ENCODE data around the gene CLMN.

DNA sequence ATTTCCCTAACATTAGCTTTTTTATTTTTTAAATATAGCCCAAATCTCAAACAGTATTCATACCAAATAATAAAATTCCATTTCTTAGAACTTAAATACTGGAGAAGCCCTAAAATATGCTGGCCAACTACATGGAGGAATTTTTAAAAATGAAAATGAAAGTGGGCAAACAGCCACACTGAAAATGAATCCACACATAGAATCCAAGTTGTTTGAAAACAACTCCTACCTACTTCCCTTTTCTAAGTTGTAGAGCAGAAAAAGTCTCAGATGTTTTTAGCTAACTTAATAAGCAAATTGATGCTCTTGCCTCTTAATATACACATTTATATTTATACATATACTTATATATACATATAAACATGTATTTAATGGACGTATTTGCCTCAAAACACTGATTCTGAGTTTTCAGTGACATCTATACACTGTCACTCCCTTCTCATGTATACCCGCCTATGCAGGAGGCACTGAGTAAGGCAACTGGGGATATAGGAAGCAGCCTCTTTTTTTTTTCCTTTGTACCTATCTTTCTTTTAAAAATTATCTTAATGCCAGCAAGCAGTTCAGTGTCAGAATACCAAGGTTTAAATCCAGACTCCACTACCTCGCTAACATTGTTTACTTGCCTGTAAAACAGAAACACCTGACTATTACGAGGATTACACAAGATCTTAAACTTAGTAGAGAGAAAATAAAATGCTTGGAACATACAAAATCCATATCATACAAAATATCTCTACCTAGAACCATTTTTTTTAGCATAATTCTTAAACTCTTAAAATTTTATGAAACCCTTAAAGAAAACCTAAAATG is 175.7 kb downstream of the CLMN start:
- TF ChIP-seq TAF1 (IDR thresholded peaks at IDR 0.05; ENCODE audit: control insufficient read depth, extremely low read depth, insufficient read depth, low read length, severe bottlenecking) (no peak), NFATC3 (IDR thresholded peaks at IDR 0.05) (no peak), TBL1XR1 (IDR thresholded peaks at IDR 0.05; ENCODE audit: low read length in 2 of 2) (no peak), NR2C2 (CRISPR knock-in tag; IDR thresholded peaks at IDR 0.05) (no peak), NR2C2 (tag; IDR thresholded peaks at IDR 0.05) (no peak), ZNF121 (CRISPR knock-in tag; conservative IDR thresholded peaks at IDR 0.05) (no peak), HNRNPH1 (optimal IDR thresholded peaks at IDR 0.05; ENCODE audit: low read depth, low read length) (no peak), POLR2AphosphoS5 (IDR thresholded peaks at IDR 0.05; ENCODE audit: control insufficient read depth, insufficient read depth, low read depth, low read length) (no peak), FOXP1 (CRISPR knock-in tag; IDR thresholded peaks at IDR 0.05) (no peak), CBX1 (IDR thresholded peaks at IDR 0.05; ENCODE audit: low read depth) (no peak)
- TF ChIP-seq, protein P1, sequence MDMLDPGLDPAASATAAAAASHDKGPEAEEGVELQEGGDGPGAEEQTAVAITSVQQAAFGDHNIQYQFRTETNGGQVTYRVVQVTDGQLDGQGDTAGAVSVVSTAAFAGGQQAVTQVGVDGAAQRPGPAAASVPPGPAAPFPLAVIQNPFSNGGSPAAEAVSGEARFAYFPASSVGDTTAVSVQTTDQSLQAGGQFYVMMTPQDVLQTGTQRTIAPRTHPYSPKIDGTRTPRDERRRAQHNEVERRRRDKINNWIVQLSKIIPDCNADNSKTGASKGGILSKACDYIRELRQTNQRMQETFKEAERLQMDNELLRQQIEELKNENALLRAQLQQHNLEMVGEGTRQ (CRISPR knock-in tag; IDR thresholded peaks at IDR 0.05), result no peak
- TF ChIP-seq, protein P2, sequence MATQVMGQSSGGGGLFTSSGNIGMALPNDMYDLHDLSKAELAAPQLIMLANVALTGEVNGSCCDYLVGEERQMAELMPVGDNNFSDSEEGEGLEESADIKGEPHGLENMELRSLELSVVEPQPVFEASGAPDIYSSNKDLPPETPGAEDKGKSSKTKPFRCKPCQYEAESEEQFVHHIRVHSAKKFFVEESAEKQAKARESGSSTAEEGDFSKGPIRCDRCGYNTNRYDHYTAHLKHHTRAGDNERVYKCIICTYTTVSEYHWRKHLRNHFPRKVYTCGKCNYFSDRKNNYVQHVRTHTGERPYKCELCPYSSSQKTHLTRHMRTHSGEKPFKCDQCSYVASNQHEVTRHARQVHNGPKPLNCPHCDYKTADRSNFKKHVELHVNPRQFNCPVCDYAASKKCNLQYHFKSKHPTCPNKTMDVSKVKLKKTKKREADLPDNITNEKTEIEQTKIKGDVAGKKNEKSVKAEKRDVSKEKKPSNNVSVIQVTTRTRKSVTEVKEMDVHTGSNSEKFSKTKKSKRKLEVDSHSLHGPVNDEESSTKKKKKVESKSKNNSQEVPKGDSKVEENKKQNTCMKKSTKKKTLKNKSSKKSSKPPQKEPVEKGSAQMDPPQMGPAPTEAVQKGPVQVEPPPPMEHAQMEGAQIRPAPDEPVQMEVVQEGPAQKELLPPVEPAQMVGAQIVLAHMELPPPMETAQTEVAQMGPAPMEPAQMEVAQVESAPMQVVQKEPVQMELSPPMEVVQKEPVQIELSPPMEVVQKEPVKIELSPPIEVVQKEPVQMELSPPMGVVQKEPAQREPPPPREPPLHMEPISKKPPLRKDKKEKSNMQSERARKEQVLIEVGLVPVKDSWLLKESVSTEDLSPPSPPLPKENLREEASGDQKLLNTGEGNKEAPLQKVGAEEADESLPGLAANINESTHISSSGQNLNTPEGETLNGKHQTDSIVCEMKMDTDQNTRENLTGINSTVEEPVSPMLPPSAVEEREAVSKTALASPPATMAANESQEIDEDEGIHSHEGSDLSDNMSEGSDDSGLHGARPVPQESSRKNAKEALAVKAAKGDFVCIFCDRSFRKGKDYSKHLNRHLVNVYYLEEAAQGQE (IDR thresholded peaks at IDR 0.05; ENCODE audit: borderline replicate concordance), result no peak
- TF ChIP-seq, protein P2 (CRISPR knock-in tag; IDR thresholded peaks at IDR 0.05; ENCODE audit: low read depth), result no peak
- TF ChIP-seq, protein P3, sequence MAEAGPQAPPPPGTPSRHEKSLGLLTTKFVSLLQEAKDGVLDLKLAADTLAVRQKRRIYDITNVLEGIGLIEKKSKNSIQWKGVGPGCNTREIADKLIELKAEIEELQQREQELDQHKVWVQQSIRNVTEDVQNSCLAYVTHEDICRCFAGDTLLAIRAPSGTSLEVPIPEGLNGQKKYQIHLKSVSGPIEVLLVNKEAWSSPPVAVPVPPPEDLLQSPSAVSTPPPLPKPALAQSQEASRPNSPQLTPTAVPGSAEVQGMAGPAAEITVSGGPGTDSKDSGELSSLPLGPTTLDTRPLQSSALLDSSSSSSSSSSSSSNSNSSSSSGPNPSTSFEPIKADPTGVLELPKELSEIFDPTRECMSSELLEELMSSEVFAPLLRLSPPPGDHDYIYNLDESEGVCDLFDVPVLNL (CRISPR knock-in tag; IDR thresholded peaks at IDR 0.05; ENCODE audit: low read depth), result no peak

All from K562 (cell line).